Hematopoietic multipotent progenitor cell treated with erythropoietin and hydrocortisone succinate and interleukin-3 and kit ligand, for 8 days (in vitro differentiated cells): ENCODE results near the gene CHM.
A peak's percentile ranks its signal among the peaks of the same experiment; 100 is the strongest.

Source experiments
- DNase-seq: peaks from one replicate; pipeline ENCODE4 v3.0.0-alpha.2; 2015

Gene CHM

DNA sequence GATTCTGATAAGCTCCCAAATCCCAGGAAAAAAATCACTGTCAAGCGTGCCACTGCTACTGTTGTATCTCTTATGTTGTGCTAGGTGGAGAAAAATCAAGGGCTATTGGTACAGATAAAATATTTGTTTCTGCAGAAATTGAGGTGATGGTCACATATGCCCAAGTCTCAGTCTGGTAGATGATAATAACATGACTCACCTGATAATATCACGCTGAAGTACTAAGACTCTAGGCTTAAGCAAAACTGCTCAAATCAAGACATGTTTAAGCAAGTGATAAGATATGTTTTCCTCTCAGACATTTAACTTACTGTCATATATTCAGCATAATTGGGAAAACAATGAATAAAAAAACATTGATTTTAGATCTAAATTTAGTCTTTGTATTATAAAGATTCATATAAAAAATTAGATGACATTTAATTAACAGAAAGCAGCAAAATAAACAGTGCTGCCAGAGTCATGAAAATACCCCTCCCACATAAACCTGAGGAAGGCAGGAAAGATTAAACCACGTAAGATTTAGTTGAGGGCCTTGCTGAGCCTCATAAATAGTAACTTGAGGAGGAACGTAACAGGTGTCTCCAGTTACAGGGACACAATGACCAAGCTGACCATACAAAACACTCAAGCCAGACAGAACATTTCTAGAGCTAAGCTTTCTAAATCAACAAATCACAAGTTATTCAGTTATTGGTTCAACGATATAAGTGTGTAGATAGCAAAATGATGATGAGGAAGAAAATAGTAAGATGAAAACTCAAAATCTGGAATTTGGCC is 143.5 kb downstream of the CHM start:
- DNase-seq = no peak

DNA sequence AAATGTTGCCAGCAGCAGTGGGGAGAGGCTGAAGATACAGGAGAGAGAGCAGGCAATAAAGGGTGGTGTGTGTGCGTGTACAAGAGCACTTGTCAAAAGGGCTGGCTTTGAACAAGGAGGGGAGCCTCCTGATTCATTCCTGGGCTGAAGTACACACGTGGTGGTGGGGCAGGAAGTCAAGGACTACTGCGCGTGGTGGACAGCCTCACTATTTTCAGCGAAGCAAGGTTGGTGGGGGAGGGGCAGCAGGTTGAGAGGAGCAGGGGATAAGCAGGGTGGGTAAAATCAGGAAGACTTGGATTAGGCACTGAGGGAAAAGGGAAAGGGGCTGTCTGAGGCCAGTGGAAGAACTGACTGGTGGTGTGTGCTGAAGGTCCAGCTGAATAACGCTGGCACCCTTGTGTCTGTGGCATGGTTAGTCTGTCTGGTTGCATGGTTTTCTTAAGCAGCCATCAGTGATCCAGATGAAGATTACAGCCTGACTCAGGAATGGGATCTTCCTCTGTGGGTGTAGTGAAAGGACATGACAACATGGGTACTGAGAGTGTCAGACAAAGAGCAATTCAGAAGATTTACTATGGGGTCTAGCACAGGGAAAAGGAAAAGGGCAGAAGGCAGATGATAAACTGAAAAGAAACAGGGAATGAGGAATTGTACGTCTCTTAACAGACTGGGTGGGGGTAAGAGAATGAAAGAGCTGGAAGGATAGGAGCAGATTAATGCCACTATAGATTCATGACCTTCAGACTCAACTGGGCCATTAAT is 149.8 kb downstream of the CHM start:
- no peak for DNase-seq

DNA sequence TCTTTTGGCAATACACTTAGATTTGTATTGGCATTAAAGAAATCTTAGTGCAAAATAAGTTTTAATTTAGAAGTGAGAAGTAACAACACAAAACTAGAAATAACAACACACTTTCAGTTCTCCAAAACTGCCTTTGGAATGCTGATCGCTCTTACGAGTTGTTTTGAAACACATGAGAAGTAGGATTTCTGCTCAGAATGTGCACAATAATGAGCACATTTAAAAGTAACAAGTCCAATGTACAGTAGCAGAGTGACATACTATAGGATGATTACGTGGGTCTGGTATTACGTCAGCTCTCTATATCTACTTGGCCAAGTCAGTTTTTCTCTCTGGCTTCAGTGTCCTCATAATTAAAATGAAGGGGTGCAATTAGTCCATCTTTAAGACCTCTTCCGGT is 164.8 kb downstream of the CHM start:
- DNase-seq = no peak

DNA sequence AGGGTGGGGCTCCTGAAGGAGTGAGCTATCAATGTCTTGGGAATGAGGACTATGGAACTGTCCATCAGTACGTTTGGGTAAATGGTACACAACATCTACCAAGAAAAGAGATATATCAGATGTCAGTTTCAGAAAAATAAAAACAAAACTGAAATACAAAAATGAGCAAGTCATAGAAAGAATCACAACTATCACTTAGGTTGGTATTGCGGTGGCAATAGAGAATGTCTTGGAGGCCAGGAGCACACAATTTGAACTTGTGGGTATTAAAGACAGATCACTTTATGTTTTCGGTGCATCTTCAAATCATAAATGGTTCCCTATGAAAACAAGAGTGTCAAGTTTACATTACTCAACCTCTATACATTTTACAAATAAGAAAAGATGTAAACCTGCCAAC is 176.8 kb downstream of the CHM start:
- no peak for DNase-seq

DNA sequence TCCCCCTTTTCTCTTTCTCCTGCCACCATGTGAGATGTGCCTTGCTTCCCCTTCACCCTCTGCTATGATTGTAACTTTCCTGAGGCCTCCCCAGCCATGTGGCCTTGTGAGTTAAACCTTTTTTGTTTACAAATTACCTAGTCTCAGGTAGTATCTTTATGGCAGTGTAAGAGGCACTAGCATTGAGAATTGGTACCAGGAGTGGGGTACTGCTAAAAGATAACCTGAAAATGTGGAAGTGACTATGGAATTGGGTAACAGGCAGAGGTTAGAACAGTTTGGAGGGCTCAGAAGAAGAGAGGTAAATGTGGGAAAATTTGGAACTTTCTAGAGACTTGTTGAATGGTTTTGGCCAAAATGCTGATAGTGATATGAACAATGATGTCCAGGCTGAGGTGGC is 182.0 kb downstream of the CHM start:
- DNase-seq = no peak

DNA sequence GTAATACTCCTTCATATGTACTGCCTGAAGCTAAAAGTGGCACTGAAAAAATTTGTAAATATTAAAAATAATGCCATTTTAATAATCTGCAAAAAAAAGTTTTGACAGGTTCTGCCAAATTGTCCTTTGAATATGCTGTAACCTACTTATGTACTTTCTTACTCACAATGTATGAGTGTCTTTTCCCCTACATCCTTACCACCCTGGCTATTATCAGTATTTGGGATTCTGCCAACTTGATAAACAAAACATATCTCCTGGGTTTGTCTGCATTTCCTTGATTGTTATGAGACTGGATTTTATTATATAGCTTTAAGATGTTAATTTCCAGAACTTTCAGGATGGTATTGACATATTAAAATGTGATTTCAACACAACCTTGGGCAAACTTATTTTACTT is 187.9 kb downstream of the CHM start:
- peak; percentile 1 for DNase-seq

DNA sequence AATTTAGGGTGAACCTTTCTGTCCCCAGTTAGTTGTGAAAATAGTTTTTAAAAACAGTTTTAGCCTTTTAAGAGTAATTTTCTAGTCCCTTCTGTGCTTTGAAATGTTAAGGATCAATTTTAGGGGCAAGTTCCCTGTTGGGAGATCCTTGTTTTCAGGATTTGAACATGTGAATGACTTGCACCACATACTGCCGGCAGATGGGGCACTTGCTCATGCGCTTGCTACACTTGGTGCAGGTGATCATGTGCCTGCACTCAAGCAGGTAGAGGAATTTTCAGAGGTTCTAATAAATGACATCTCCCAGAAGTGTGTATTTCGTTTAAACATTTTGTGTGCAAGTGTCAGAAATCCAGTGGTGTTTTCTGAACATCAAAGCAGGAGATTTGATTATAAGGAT is 195.9 kb downstream of the CHM start:
- peak; percentile 11 for DNase-seq

DNA sequence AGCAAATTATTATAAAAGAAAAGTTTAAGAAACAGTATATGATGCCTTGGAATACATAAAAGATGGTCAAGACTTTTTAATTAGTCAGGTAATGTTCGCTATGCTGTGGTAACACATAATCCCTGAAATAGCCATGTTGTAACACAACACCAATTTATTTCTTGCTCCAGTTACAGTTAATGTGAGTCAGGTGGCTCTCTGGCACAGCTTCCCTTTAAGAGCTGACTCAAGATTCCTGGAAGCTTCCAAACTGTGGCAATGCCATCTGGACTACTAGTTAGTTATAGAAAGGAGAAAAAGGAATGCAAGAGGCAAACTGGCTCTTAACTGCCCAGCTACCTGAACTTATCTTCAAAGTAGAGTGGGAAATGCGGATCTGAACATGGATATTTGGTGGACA is 210.5 kb downstream of the CHM start:
- no peak for DNase-seq

DNA sequence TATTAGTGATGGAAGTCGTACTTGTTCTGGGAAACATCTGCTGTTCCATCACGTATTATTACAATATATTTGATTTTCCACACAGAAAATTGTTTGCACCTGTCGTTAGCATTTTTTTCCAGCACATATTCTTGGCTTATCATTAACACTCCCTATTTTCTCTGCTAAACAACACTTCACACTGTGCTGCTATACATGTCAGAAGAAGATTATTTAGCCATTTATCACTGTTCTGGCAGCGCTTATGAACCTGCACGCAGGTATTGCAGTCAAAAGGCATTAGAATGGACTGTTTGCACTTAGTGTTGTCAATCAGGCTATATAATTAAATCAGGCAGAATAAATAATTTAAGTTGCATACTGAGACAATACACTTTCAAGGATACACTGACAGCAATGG is 218.6 kb downstream of the CHM start:
- DNase-seq = no peak

DNA sequence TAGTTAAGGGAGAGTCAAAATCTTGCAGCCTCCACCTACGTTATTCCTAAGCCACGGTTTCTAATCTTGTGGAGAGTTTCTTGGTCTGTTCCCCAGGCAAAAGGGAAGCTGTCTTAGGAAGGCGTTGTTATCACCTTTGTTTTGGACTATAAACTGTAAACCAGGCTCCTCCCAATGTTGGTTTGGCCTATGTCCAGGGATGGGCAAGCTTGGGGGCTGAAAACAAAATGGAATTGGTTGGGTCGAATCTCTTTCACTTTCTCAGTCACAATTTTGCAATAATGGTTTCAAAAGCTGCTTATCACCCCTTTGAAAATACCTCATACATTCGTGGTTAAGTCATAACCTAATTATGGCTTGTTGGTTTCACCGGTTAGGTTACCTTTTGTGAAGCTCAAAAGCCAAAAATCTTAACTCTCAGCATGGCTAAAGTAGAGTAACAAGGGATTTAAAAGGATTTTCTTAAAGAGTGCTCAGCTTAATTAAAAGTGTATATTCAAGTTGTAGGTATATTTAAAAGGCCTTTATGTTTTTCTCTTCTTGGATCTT is 232.1 kb downstream of the CHM start:
- DNase-seq = no peak
